ENCODE results near the gene NUDCD3. TPM values are rescaled to one million over a fixed set of nuclear protein-coding genes. Genes with fewer than 3 reads are reported as not detected.

Gene NUDCD3
- total RNA-seq, 1 experiment from 2014 or later, result 117 TPM

- peaks cover 42% of the 10 kb centered on the region for H3K36me3 ChIP-seq (ENCODE audit: control insufficient read depth, insufficient read depth, low read length)
These were observed 5.8 kb downstream of the NUDCD3 start for GRCh38 chr7:44484482-44485313.

DNA sequence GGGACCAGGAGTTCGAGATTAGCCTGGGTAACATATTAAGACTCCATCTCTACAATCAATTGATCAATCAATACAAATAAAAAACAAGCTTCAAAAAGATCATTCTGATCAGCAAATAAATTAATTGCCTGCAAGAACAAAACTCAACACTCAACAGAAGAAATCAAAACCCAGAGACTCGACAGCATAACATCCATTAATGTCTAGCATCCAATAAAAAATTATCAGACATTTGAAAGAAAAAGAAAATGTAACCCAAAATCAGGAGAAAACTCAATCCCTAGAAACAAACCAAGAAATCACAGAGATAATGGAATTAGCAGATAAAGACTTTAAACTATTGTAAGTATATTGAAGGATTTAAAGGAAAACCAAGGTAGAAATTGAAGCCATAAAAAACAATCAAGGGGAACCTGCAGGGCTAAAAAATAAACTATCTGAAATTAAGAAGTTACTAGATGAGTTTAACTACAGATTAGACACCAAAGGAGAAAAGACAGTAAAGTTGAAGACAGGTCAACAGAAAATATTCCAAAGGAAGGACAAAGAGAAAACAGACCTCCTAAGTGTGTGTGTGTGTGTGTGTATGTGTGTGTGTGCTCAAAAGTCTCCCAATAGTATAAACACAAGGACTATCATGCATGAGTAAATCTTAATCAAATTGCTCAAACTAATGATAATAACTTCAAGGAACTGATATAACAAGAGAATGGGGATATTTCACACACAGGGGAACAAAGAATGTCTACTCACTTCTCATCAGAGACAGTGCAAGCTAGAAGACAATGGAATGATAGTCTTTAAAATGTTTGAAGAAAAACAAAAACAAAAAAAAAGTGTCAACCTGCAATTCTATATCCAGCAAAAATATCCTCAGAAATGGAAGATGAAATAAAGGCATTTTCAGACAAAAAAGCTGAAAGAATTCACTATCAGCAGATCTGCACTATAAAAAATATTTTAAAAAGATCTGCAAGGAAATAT, 7.7 kb downstream of the NUDCD3 start:
- ATAC-seq, result no peak
- peaks cover 43% of the 10 kb centered on the region for H3K36me3 ChIP-seq (ENCODE audit: control insufficient read depth, insufficient read depth, low read length)
- POLR2A ChIA-PET, result interaction anchor here (0.6 kb wide), 1 partner anchor 27 kb away, joined by 7 read pairs; no protein-coding TSS in a partner anchor
- H3K27ac ChIP-seq (ENCODE audit: low read length), result no peak overlapping the region
- in situ Hi-C loops (cut with HindIII; ENCODE audit: low pct_unique_long_range_greater_than_20kb, low sequenced_read_pairs), result no loop called here
- CTCF ChIA-PET, result no interaction called here
- TF ChIP-seq TCF7L2 (IDR thresholded peaks at IDR 0.05; ENCODE audit: low read depth, low read length) (no peak), CTCF (IDR thresholded peaks at IDR 0.05) (no peak), POLR2AphosphoS5 (IDR thresholded peaks at IDR 0.05; ENCODE audit: low read depth, low read length) (no peak), SIN3A (IDR thresholded peaks at IDR 0.05; ENCODE audit: borderline replicate concordance, insufficient read depth, low read depth, low read length) (no peak)
- TF ChIP-seq, protein P1, sequence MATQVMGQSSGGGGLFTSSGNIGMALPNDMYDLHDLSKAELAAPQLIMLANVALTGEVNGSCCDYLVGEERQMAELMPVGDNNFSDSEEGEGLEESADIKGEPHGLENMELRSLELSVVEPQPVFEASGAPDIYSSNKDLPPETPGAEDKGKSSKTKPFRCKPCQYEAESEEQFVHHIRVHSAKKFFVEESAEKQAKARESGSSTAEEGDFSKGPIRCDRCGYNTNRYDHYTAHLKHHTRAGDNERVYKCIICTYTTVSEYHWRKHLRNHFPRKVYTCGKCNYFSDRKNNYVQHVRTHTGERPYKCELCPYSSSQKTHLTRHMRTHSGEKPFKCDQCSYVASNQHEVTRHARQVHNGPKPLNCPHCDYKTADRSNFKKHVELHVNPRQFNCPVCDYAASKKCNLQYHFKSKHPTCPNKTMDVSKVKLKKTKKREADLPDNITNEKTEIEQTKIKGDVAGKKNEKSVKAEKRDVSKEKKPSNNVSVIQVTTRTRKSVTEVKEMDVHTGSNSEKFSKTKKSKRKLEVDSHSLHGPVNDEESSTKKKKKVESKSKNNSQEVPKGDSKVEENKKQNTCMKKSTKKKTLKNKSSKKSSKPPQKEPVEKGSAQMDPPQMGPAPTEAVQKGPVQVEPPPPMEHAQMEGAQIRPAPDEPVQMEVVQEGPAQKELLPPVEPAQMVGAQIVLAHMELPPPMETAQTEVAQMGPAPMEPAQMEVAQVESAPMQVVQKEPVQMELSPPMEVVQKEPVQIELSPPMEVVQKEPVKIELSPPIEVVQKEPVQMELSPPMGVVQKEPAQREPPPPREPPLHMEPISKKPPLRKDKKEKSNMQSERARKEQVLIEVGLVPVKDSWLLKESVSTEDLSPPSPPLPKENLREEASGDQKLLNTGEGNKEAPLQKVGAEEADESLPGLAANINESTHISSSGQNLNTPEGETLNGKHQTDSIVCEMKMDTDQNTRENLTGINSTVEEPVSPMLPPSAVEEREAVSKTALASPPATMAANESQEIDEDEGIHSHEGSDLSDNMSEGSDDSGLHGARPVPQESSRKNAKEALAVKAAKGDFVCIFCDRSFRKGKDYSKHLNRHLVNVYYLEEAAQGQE (IDR thresholded peaks at IDR 0.05; ENCODE audit: insufficient read depth in 1 of 2, low read depth in 2 of 2, low read length in 1 of 2), result no peak
- no TSS peak for BruUV-seq (replicated peaks)
- no peaks in the 10 kb centered on the region for H3K9me3 ChIP-seq (ENCODE audit: control insufficient read depth, insufficient read depth, low read depth, low read length)
- intact Hi-C loops (cut with micrococcal nuclease; ENCODE audit: unreplicated experiment), result no loop called here
- H3K4me1 ChIP-seq (ENCODE audit: control insufficient read depth, insufficient read depth, low read length), result peaks cover 8% of the 10 kb centered on the region; the same call in 1 of the 2 replicates
- DNase-seq (ENCODE audit: low read depth, low spot score), result no peak
- H3K4me3 ChIP-seq (ENCODE audit: low read depth in 2 of 2, low read length in 2 of 2), result no peak overlapping the region
- no peaks in the 10 kb centered on the region for H3K27me3 ChIP-seq (ENCODE audit: control insufficient read depth, insufficient read depth, low read length)

More at GRCh38 chr7:44484482-44485313, 5.8 kb downstream of the NUDCD3 start:
- ATAC-seq (no peak), DNase-seq (ENCODE audit: low read depth, low spot score) (no peak)
- no peak overlapping the region for H3K27ac ChIP-seq (ENCODE audit: low read length)
- BruUV-seq (replicated peaks), result no TSS peak
- intact Hi-C loops (cut with micrococcal nuclease; ENCODE audit: unreplicated experiment) (no loop called here), in situ Hi-C loops (cut with HindIII; ENCODE audit: low pct_unique_long_range_greater_than_20kb, low sequenced_read_pairs) (no loop called here)
- ChIA-PET POLR2A (no interaction called here), CTCF (no interaction called here)
- peaks cover 19% of the 10 kb centered on the region for H3K4me1 ChIP-seq (ENCODE audit: control insufficient read depth, insufficient read depth, low read length)
- no peaks in the 10 kb centered on the region for H3K27me3 ChIP-seq (ENCODE audit: control insufficient read depth, insufficient read depth, low read length)
- no peaks in the 10 kb centered on the region for H3K9me3 ChIP-seq (ENCODE audit: control insufficient read depth, insufficient read depth, low read depth, low read length)
- no peak overlapping the region for H3K4me3 ChIP-seq (ENCODE audit: low read depth in 2 of 2, low read length in 2 of 2)
- TF ChIP-seq, protein P1 (IDR thresholded peaks at IDR 0.05; ENCODE audit: insufficient read depth in 1 of 2, low read depth in 2 of 2, low read length in 1 of 2), result no peak
- TF ChIP-seq POLR2AphosphoS5 (IDR thresholded peaks at IDR 0.05; ENCODE audit: low read depth, low read length), result no peak
- no peak for TF ChIP-seq SIN3A (IDR thresholded peaks at IDR 0.05; ENCODE audit: borderline replicate concordance, insufficient read depth, low read depth, low read length)
